OCI-M1 (cell line): ENCODE measurements around the gene ZNF597.
"Not testable (repeated sequence)": the region's sequence is repeated elsewhere in the genome, so short reads cannot be mapped to it uniquely, and the experiment has no call there.

Source experiments
- DNase-seq: peaks from one replicate; lab custom pipeline; 2025; lab: John Stamatoyannopoulos, UW

Gene ZNF597

GRCh38 chr16:3475604-3476375, 32.5 kb upstream of the ZNF597 start:
- no peak for DNase-seq

- not testable (repeated sequence) for DNase-seq
Measured at GRCh38 chr16:3474870-3475269, 31.6 kb upstream of the ZNF597 start.

- no peak for DNase-seq
Measured at GRCh38 chr16:3474136-3474779, 31.0 kb upstream of the ZNF597 start.

GRCh38 chr16:3473596-3473943, 30.3 kb upstream of the ZNF597 start:
- not testable (repeated sequence) for DNase-seq

GRCh38 chr16:3472878-3473595, 29.7 kb upstream of the ZNF597 start:
- no peak for DNase-seq

GRCh38 chr16:3471518-3472176, 28.3 kb upstream of the ZNF597 start:
- no peak for DNase-seq

- DNase-seq, result no peak
Measured at GRCh38 chr16:3470723-3471122, 27.4 kb upstream of the ZNF597 start.

- DNase-seq, result no peak
Measured at GRCh38 chr16:3469736-3470135, 26.4 kb upstream of the ZNF597 start.

GRCh38 chr16:3468501-3468900, 25.2 kb upstream of the ZNF597 start:
- DNase-seq, result no peak

- peak; percentile 84 for DNase-seq
Measured at GRCh38 chr16:3467921-3468320, 24.6 kb upstream of the ZNF597 start.

GRCh38 chr16:3467182-3467581, 23.9 kb upstream of the ZNF597 start:
- DNase-seq, result no peak

- DNase-seq, result no peak
Measured at GRCh38 chr16:3465911-3466584, 22.7 kb upstream of the ZNF597 start.

GRCh38 chr16:3465301-3465700, 22.0 kb upstream of the ZNF597 start:
- DNase-seq, result no peak

GRCh38 chr16:3461151-3461550, 17.8 kb upstream of the ZNF597 start:
- DNase-seq, result no peak

- no peak for DNase-seq
Measured at GRCh38 chr16:3460585-3460984, 17.3 kb upstream of the ZNF597 start.

- no peak for DNase-seq
Measured at GRCh38 chr16:3460121-3460520, 16.8 kb upstream of the ZNF597 start.

- peak; percentile 71 for DNase-seq
Measured at GRCh38 chr16:3459401-3460090, 16.2 kb upstream of the ZNF597 start.

GRCh38 chr16:3458852-3459361, 15.6 kb upstream of the ZNF597 start:
- peak; percentile 71 for DNase-seq

- DNase-seq, result peak; percentile 61
Measured at GRCh38 chr16:3458278-3458851, 15.1 kb upstream of the ZNF597 start.

GRCh38 chr16:3457434-3458252, 14.3 kb upstream of the ZNF597 start:
- peak; percentile 96 for DNase-seq
